HepG2 (cell line): ENCODE data around the gene EPC1. TPM values are rescaled to one million over a fixed set of nuclear protein-coding genes. Genes with fewer than 3 reads are reported as not detected.

ENCODE experiments used
- EEA1 ChIP-seq: sonication (generic); formaldehyde crosslinking; IDR thresholded peaks from 2 replicates; pipeline ENCODE4 v1.5.1; 2020; ENCODE audit warnings: mild to moderate bottlenecking, missing genetic modification reagents, borderline replicate concordance
- ESRRA ChIP-seq: sonication (generic); formaldehyde crosslinking; IDR thresholded peaks from 2 replicates; pipeline ENCODE4 v1.5.1; 2020; ENCODE audit warnings: mild to moderate bottlenecking, low read depth, missing genetic modification reagents
- FOSL2 ChIP-seq: sonication (generic); formaldehyde crosslinking; IDR thresholded peaks from 2 replicates; pipeline ENCODE4 v1.4.0; 2020; ENCODE audit warnings: missing genetic modification reagents
- FOXK2 ChIP-seq: fragments of 450-650 bp; IDR thresholded peaks from 2 replicates; pipeline ENCODE4 v1.6.1; 2016
- FOXO1 ChIP-seq: sonication (generic); formaldehyde crosslinking; IDR thresholded peaks from 2 replicates; pipeline ENCODE4 v1.4.0; 2020; ENCODE audit warnings: missing genetic modification reagents
- GLI4 ChIP-seq: sonication (generic); formaldehyde crosslinking; IDR thresholded peaks from 2 replicates; pipeline ENCODE4 v1.5.1; 2020; ENCODE audit warnings: missing genetic modification reagents, mild to moderate bottlenecking, moderate library complexity, borderline replicate concordance
- HDAC6 ChIP-seq: fragments of 200-600 bp; sonication (generic); IDR thresholded peaks from 2 replicates; pipeline ENCODE4 v1.7.0; 2017; ENCODE audit warnings: mild to moderate bottlenecking, antibody characterized with exemption, low read length, low read depth
- KLF12 ChIP-seq: sonication (generic); formaldehyde crosslinking; IDR thresholded peaks from 2 replicates; pipeline ENCODE4 v1.4.0; 2020; ENCODE audit warnings: missing genetic modification reagents, borderline replicate concordance
- MBNL3 ChIP-seq: fragments of 250-450 bp; sonication (Bioruptor Pico); conservative IDR thresholded peaks from 2 replicates; pipeline ENCODE4 v1.8.0; 2022; ENCODE audit warnings: mild to moderate bottlenecking, inconsistent platforms
- NR2F1 ChIP-seq, 2 experiments: fragments of 450-650 bp in 1 of 2; formaldehyde crosslinking in 1 of 2; IDR thresholded peaks; 2 replicates each; pipeline versions ENCODE4 v1.5.0 to v1.6.1; 2016 to 2020; ENCODE audit warnings: mild to moderate bottlenecking in 1 of 2, missing compliant biosample characterization in 1 of 2, missing genetic modification reagents in 1 of 2, moderate library complexity in 1 of 2
- RXRA ChIP-seq: sonication (generic); formaldehyde crosslinking; IDR thresholded peaks from 2 replicates; pipeline ENCODE4 v1.5.1; 2020; ENCODE audit warnings: missing genetic modification reagents
- ZFP36 ChIP-seq: fragments of 150-350 bp; IDR thresholded peaks from 2 replicates; pipeline ENCODE4 v1.6.1; 2018; ENCODE audit warnings: borderline replicate concordance, low read length, low read depth; ENCODE audit not compliant: partially characterized antibody
- ZNF121 ChIP-seq: sonication (generic); formaldehyde crosslinking; IDR thresholded peaks from 2 replicates; pipeline ENCODE4 v1.5.0; 2020; ENCODE audit warnings: mild to moderate bottlenecking, missing genetic modification reagents
- ZNF747 ChIP-seq: sonication (generic); formaldehyde crosslinking; IDR thresholded peaks from 2 replicates; pipeline ENCODE4 v1.8.1; 2023; ENCODE audit warnings: missing genetic modification reagents, mild to moderate bottlenecking, borderline replicate concordance
- ZNF772 ChIP-seq: sonication (generic); formaldehyde crosslinking; IDR thresholded peaks from 2 replicates; pipeline ENCODE4 v1.5.0; 2020; ENCODE audit warnings: mild to moderate bottlenecking, missing genetic modification reagents
- ZNF781 ChIP-seq: sonication (generic); formaldehyde crosslinking; IDR thresholded peaks from 2 replicates; pipeline ENCODE4 v1.5.1; 2020; ENCODE audit warnings: borderline replicate concordance, mild to moderate bottlenecking, missing genetic modification reagents; ENCODE audit errors: not compliant biosample characterization
- polyA plus RNA-seq, 8 experiments: library from polyadenylated mRNA; depleted of rRNA in 3 of 8; stranded (reverse) in 7 of 8; unstranded in 1 of 8; fragments of >200 nt; fragmentation: Illumina TruSeq in 4 of 8; extraction: Trizol in 4 of 8; gene quantifications; 2 replicates each; pipeline versions ENCODE4 v1.2.1 to v1.2.3, GENCODE V29; 2011 to 2016; ENCODE audit warnings: low read depth in 4 of 8, missing spikeins in 1 of 8, mixed read lengths in 1 of 8; ENCODE audit not compliant: insufficient read depth in 1 of 8
- total RNA-seq, 5 experiments: library from RNA; depleted of rRNA; stranded (reverse); fragments of >200 nt; fragmentation: Illumina TruSeq; extraction: Trizol; gene quantifications; 2 replicates each; pipeline ENCODE4 v1.2.3, GENCODE V29; 2016; ENCODE audit warnings: low read depth in 1 of 5
- TF ChIP-seq, protein P1 (sequence below): sonication (generic); formaldehyde crosslinking; IDR thresholded peaks from 2 replicates; pipeline ENCODE4 v1.4.0; 2020; ENCODE audit warnings: mild to moderate bottlenecking, missing genetic modification reagents, borderline replicate concordance
- TF ChIP-seq, protein P2 (sequence below): sonication (generic); formaldehyde crosslinking; conservative IDR thresholded peaks from 2 replicates; pipeline ENCODE4 v1.8.0; 2022; ENCODE audit warnings: low read depth, missing genetic modification reagents
- TF ChIP-seq, protein P3 (sequence below), 2 experiments: IDR thresholded peaks; 2 replicates each; pipeline ENCODE4 v1.6.1; 2011 to 2012; ENCODE audit warnings: low read length in 2 of 2, borderline replicate concordance in 1 of 2, low read depth in 1 of 2, mild to moderate bottlenecking in 1 of 2, moderate library complexity in 1 of 2

The EPC1 gene
- total and polyA plus RNA-seq, 2 of the 13 experiments (the other 11 are each of a cell fraction or from before 2014, with no cell fraction given) = 28.7 to 44.2 TPM

DNA sequence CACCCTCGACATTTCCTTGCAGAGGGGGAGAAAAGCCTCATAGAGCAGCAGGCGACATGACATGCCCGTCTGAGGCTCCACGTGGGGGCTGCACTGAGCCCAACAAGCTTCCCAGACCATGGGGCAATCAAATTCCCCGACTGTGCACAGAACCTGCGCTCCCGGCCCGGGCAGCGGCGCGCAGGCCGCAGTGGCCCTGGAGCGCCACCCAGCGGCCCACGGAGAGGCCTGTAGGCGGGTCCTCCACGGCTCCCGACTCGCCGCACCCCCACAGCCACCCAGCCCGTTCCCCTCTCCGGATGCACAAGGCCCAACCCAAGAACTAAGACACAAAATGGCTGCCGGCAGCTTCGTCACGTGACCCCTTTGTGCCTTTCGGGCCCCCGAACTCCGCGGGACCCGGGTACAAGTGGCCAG, 816 bp downstream of the EPC1 start (continued):
- TF ChIP-seq, protein P1, sequence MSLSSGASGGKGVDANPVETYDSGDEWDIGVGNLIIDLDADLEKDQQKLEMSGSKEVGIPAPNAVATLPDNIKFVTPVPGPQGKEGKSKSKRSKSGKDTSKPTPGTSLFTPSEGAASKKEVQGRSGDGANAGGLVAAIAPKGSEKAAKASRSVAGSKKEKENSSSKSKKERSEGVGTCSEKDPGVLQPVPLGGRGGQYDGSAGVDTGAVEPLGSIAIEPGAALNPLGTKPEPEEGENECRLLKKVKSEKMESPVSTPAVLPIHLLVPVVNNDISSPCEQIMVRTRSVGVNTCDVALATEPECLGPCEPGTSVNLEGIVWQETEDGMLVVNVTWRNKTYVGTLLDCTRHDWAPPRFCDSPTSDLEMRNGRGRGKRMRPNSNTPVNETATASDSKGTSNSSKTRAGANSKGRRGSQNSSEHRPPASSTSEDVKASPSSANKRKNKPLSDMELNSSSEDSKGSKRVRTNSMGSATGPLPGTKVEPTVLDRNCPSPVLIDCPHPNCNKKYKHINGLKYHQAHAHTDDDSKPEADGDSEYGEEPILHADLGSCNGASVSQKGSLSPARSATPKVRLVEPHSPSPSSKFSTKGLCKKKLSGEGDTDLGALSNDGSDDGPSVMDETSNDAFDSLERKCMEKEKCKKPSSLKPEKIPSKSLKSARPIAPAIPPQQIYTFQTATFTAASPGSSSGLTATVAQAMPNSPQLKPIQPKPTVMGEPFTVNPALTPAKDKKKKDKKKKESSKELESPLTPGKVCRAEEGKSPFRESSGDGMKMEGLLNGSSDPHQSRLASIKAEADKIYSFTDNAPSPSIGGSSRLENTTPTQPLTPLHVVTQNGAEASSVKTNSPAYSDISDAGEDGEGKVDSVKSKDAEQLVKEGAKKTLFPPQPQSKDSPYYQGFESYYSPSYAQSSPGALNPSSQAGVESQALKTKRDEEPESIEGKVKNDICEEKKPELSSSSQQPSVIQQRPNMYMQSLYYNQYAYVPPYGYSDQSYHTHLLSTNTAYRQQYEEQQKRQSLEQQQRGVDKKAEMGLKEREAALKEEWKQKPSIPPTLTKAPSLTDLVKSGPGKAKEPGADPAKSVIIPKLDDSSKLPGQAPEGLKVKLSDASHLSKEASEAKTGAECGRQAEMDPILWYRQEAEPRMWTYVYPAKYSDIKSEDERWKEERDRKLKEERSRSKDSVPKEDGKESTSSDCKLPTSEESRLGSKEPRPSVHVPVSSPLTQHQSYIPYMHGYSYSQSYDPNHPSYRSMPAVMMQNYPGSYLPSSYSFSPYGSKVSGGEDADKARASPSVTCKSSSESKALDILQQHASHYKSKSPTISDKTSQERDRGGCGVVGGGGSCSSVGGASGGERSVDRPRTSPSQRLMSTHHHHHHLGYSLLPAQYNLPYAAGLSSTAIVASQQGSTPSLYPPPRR (CRISPR knock-in tag) = 0 out of 2 replicates have a peak, but pooled peaks have one; percentile 43
- peak; percentile 54; the same call in 1 of the 2 replicates for TF ChIP-seq RXRA (CRISPR knock-in tag)
- TF ChIP-seq NR2F1 (CRISPR knock-in tag; IDR thresholded peaks at IDR 0.05) = no peak
- TF ChIP-seq KLF12 (CRISPR knock-in tag) = no peak
- peak; percentile 46; the same call in 1 of the 2 replicates for TF ChIP-seq FOSL2
- peak; percentile 73 for TF ChIP-seq FOXO1 (CRISPR knock-in tag)
- TF ChIP-seq, protein P2, sequence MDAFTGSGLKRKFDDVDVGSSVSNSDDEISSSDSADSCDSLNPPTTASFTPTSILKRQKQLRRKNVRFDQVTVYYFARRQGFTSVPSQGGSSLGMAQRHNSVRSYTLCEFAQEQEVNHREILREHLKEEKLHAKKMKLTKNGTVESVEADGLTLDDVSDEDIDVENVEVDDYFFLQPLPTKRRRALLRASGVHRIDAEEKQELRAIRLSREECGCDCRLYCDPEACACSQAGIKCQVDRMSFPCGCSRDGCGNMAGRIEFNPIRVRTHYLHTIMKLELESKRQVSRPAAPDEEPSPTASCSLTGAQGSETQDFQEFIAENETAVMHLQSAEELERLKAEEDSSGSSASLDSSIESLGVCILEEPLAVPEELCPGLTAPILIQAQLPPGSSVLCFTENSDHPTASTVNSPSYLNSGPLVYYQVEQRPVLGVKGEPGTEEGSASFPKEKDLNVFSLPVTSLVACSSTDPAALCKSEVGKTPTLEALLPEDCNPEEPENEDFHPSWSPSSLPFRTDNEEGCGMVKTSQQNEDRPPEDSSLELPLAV (CRISPR knock-in tag) = no peak
- TF ChIP-seq MBNL3 (CRISPR knock-in tag) = no peak
- TF ChIP-seq EEA1 (CRISPR knock-in tag) = no peak
- TF ChIP-seq ZNF121 = peak; percentile 46; the same call in 1 of the 2 replicates
- 0 out of 2 replicates have a peak, but pooled peaks have one; percentile 30 for TF ChIP-seq ZNF747 (CRISPR knock-in tag)
- TF ChIP-seq ZNF781 (CRISPR knock-in tag) = no peak
- no peak for TF ChIP-seq ZFP36
- TF ChIP-seq GLI4 (CRISPR knock-in tag) = no peak
- no peak for TF ChIP-seq HDAC6
- TF ChIP-seq, protein P3, sequence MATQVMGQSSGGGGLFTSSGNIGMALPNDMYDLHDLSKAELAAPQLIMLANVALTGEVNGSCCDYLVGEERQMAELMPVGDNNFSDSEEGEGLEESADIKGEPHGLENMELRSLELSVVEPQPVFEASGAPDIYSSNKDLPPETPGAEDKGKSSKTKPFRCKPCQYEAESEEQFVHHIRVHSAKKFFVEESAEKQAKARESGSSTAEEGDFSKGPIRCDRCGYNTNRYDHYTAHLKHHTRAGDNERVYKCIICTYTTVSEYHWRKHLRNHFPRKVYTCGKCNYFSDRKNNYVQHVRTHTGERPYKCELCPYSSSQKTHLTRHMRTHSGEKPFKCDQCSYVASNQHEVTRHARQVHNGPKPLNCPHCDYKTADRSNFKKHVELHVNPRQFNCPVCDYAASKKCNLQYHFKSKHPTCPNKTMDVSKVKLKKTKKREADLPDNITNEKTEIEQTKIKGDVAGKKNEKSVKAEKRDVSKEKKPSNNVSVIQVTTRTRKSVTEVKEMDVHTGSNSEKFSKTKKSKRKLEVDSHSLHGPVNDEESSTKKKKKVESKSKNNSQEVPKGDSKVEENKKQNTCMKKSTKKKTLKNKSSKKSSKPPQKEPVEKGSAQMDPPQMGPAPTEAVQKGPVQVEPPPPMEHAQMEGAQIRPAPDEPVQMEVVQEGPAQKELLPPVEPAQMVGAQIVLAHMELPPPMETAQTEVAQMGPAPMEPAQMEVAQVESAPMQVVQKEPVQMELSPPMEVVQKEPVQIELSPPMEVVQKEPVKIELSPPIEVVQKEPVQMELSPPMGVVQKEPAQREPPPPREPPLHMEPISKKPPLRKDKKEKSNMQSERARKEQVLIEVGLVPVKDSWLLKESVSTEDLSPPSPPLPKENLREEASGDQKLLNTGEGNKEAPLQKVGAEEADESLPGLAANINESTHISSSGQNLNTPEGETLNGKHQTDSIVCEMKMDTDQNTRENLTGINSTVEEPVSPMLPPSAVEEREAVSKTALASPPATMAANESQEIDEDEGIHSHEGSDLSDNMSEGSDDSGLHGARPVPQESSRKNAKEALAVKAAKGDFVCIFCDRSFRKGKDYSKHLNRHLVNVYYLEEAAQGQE (IDR thresholded peaks at IDR 0.05; ENCODE audit: borderline replicate concordance in 1 of 2, low read depth in 1 of 2, low read length in 2 of 2) = no peak
- no peak for TF ChIP-seq ZNF772 (CRISPR knock-in tag)
- peak; percentile 42; the same call in 1 of the 2 replicates for TF ChIP-seq ESRRA
- no peak for TF ChIP-seq FOXK2
